Stimulated activated CD4-positive, alpha-beta T cell treated with anti-CD3 and anti-CD28 coated beads, Interleukin-4, amount 100 ng/mL, for 24 hours (primary cell): Measurements from ENCODE around the gene METTL16.

Experiments used
- DNase-seq: peaks from one replicate; pipeline ENCODE4 v3.0.0-alpha.2; 2020

METTL16 gene

DNA sequence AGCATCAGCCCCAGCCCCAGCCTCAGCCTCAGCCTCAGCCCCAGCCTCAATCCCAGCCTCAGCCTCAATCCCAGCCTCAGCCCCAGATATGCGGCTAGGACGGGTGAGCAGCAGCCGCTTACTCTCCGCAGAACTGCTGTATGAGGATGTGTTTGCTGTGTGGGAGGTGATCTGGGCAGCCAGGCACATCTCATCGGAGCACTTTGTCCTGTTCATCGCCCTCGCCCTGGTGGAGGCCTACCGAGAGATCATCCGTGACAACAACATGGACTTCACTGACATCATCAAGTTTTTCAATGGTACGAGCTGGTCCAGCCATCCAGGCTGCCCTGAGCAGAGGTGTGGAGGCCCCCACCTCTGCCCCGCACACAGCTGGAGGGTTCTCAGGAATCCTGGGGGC lies 132.8 kb downstream of the METTL16 start:
- no peak for DNase-seq

DNA sequence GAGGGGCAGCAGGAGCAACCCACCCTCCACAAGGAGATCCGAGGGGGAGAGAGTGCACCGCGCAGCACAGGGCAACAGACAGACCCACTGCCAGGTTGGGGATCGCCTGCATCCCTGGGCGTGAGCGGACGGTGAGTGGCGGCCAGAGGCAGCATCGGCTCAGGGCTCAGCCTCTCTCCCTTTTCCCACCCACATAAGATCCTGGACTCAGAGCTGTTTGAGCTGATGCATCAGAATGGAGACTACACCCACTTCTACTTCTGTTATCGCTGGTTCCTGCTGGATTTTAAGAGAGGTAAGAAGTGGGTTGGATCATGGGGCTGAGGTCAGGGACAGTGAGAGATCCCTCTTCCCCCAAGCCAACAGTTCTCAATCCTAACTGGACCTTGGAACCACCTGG lies 134.0 kb downstream of the METTL16 start:
- DNase-seq, result no peak

DNA sequence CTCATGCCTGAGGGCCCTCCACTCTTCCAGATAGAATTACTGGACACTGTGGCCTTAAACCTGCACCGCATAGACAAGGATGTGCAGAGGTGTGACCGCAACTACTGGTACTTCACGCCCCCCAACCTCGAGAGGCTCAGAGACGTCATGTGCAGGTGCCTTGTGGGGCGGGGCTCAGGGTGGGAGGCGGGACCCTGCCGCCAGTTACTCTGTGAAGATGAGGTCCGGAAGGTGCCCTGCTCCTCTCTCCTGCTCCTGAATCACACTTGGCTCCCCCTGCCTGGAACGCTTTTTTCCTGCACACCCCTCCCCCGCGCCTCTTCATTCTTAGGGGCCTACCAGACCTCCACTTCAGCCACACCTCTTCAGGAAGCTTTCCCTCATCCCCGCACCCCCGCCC lies 135.6 kb downstream of the METTL16 start:
- no peak for DNase-seq

DNA sequence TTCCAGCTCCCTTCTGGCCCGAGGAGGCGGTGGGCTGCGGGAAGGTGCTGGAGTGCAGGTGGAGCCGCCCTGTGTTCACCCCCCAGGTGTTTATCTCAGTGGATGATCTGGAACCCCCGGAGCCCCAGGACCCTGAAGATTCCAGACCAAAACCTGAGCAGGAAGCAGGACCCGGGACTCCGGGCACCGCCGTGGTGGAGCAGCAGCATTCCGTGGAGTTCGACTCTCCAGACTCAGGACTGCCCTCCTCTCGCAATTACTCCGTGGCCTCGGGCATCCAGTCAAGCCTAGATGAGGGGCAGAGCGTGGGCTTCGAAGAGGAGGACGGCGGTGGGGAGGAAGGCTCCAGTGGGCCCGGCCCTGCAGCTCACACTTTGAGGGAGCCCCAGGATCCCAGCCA lies 136.3 kb downstream of the METTL16 start:
- DNase-seq, result no peak

DNA sequence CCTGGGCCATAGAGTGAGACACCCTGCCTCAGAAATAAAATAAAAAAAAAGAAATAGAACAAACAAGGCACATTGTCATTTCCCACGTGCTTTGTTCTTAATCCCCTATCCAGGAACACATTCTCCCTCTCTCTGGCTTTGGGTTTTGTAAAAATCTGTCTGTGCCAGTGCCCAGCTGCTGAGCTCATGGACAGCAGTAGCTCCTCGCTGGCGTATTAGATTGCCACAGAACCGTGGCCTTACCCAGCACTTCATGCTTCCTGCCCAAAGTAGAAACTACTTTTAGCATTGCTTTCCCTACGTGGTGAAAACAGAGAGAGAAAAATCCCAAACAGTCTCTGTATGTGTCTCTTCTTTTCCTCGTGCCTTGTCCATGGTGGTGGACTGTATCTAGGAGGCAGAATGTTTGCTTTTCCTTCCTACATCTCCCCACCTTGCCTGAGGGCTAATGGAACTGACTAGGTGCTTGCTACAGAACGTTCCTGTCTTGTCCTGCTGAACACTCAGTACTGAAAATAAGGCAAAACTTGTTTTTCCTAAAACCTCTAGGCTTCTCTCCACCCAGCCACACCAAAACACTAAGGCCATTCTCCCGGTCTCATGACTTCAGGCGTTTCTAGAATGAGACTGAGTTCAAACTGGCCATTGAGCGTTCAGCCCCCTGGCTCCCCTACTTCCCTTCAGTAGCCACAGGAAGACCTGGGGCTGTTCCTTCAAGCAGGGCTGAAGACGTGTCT lies 137.0 kb downstream of the METTL16 start:
- DNase-seq, result no peak

DNA sequence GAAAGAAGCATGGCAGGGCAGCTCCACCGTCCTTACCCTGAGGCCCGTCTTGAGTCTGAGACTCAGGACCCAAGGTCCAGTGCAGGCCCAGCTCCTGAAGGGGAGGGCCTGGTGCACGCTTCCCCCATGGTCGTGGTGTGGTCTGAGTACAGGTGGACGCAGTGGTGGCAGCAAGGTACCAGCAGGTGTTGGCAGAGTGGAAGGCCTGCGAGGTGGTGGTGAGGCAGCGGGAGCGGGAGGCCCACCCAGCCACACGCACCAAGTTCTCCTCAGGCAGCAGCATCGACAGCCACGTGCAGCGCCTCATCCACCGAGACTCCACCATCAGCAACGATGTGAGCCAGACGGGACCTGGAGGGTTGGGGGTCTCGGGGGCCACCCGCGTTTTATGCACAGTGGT lies 138.5 kb downstream of the METTL16 start:
- DNase-seq, result no peak

DNA sequence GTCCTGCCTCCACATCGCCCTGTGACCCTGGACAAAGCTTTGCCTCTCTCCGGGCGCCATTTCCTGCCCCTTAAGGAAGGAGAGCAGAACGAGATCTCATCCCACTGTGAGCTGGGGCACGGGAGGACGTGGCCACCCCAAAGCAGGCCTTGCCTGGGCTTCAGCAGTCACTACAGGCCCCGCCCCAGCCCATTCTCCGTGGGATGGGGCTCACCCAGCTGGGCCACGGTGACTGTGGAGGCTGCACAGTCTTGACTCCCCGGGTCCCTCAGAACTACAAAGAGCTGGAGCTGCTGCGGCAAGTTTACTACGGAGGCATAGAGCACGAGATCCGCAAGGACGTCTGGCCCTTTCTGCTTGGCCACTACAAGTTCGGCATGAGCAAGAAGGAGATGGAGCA lies 139.0 kb downstream of the METTL16 start:
- DNase-seq, result no peak

DNA sequence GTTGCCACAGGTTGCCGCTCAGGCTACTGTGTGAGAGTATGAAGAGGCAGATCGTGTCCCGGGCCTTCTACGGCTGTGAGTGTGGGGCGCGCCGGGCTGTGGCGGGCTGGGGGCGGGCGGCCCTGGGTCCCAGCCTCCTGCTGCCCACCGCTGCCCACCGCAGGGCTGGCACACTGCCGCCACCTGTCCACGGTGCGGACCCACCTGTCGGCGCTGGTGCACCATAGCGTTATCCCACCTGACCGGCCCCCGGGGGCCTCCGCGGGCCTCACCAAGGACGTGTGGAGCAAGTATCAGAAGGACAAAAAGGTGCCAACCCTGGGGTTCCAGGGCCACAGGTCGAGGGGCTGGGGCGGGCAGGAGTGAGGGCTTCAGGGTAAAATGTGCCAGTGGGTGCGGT lies 139.5 kb downstream of the METTL16 start:
- no peak for DNase-seq

DNA sequence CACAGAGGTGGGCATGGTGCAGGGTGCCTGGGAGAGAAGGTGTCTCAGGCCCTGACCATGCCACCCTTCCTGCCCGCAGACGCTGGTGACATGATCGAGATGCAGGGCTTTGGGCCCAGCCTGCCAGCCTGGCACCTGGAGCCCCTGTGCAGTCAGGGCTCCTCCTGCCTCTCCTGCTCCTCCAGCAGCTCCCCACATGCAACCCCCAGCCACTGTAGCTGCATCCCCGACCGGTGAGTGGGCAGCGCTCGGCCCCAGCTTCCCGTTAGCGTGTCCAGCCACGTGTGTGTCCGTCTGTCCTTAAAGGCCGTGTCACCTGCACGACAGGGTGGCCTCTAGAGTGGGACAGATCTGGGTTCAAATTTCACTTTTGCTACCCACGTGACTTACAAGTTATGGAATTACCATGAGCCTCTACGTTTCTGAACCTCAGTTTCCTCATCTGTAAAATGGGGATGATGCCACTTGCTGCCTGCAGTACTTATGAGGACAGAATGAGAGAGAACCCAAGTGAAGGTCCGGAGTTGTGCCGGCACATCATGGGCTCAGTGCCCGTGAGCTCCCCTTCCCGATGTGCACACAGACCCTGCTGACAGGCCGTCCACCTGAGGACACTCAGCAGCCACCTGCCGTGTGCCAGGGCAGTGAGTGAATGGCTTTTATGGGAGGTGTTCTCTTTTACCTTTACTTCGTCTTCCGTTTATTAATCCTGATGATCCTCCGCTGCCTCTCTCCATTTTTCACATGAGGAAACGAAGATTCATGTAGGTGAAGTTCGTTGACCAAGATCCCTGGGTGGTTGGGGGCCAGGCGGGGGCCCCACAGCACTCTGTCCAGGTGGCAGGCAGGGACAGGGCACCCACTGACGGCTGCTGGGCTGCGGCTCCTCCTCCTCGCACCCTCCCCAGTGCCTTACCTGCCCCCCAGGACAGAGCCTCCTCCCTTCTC lies 140.2 kb downstream of the METTL16 start:
- no peak for DNase-seq

DNA sequence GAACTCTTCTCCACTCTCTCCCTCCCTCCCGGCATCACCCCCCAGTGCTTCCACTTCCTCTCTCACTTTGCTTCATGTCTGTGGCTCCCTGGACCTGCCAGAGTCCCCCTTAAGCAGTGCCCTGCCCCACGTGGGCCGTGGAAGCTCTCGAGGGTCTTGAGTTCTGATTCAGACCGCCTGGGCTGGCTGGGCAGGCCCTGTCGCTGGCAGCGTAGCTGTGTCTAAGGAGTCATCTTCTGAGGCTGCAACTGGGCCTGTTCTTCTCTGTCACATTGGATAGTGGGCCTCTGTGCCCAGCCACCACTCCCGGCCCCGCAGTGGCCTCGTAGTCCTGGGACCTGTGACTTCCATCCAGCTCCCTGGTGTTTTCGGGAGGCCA lies 141.5 kb downstream of the METTL16 start:
- no peak for DNase-seq

DNA sequence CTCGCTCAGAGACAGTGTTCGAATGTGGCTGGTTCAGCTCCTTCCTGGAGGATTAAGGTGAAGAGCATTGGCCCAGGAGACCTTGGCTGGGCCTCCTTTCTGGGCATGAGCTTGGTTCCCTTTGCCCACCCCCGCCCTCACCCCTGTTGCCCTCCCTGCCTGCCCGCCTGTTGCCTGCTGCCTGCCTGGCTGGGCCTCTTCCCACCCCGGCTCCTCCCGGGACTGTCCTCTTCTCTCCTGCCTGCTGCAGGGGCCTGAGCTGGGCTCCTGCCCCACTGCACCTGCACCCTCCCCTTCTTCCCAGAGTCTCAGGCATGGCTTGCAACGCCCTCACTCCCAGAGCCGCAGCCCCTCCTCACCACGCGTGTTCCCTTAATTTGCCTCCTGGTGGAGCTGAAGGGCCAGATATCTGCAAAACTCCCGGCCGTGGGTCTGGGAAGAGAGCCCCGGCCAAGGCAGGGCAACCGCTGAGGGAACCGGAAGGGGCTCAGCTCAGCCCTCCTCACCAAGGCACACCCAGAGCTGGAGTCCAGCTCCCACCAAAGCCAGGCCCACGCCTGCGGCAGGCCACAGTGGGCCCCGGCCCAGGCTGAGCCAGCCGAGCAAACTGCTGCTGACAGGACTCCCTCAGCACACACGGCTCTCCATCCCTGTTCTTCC lies 142.0 kb downstream of the METTL16 start:
- no peak for DNase-seq

DNA sequence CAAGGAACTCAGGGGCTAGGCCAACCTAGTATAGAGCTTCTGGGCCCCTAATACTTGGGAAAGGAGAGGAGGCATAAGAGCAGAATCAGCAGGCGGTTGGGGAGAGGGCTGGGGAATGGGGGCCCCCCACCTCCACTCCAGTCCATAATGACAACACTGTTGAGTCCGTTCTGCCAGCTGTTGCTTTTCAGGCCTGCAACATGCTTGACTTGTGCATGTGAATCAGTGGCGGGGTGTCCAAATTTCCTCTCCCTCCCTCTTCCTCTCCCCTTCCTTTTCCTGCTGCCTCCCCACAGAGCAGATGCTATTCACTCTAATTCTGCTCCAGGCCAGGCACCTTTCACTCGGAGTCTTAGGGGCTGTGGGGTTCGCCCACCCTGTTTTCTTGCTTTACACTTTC lies 142.6 kb downstream of the METTL16 start:
- DNase-seq, result no peak

DNA sequence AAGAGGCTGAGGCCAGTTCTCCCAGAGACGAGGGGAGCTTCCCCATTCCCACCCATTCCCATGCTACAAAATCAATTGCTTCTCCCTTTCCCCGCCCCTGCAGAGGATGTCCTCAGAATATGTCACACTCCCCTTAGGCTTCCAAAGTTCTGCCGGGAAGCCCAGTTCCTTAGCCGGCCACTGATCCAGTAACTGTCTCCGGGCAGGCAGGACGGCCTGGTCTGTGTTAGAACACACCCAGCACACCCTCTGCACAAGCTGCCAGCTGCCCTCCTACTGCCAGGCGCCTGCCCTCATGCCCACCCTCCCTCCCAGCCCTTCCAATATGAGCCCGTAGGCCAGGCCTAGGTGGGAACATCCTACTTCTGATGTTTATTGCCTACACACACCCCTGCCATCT lies 143.3 kb downstream of the METTL16 start:
- no peak for DNase-seq

DNA sequence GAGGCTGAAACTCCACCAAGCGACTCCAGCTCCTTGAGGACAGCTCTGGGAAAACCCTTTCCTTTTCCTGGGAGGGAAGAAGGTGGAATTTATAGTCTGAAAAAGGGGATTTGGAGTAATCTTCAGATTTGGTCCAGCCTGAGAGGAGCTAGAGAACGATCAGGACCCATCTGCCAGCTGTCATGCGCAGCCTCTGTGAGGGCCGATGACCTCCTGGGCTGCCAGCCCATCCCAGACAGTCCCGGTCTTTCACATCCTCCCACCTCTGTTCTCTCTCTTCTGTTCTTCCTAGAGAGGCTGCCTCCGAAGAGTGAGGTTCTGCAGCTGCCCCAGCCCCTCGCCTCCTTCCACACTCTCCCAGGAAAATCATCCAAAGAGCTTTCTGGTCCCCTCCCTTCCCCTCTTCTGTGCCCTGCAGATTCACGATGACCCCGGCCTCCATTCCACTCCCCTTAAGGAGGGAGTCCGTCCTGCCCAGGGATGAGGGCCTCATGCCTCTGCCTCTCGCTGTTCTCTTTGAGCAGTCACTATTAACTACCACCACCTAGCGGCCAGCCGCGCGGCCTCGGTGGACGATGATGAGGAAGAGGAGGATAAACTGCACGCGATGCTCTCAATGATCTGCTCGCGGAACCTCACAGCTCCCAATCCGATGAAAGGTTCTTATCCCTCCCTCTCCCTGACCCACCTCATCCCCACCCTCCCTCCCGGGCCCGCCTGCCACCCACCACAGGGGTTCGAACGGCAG lies 144.8 kb downstream of the METTL16 start:
- DNase-seq, result no peak
